HUES6 (cell line): Measurements from ENCODE around the gene GNPTG.

ENCODE experiments used
- H3K27ac ChIP-seq: 2 replicates; pipeline ENCODE4 v1.7.0; 2013; ENCODE audit warnings: low read depth, mild to moderate bottlenecking, low read length, inconsistent platforms
- H3K27me3 ChIP-seq: 2 replicates; pipeline ENCODE4 v1.6.1; 2013; ENCODE audit warnings: low read length; ENCODE audit not compliant: control insufficient read depth, insufficient read depth
- H3K36me3 ChIP-seq: 2 replicates; pipeline ENCODE4 v1.6.1; 2013; ENCODE audit warnings: low read length; ENCODE audit not compliant: control insufficient read depth, insufficient read depth
- H3K4me1 ChIP-seq: 2 replicates; pipeline ENCODE4 v1.6.1; 2013; ENCODE audit warnings: low read length; ENCODE audit not compliant: control insufficient read depth, insufficient read depth
- H3K4me3 ChIP-seq: 2 replicates; pipeline ENCODE4 v1.5.1; 2013; ENCODE audit warnings: low read depth, low read length
- H3K9ac ChIP-seq: one replicate; pipeline ENCODE4 v1.6.1; 2013; ENCODE audit warnings: mild to moderate bottlenecking, low read length
- H3K9me3 ChIP-seq: 2 replicates; pipeline ENCODE4 v1.6.1; 2013; ENCODE audit warnings: low read depth, low read length; ENCODE audit not compliant: control insufficient read depth, insufficient read depth

GNPTG gene

GRCh38 chr16:1312467-1312816 is 39.3 kb upstream of the GNPTG start:
- peaks cover 53% of the 10 kb centered on the region for H3K36me3 ChIP-seq
- H3K27me3 ChIP-seq = no peaks in the 10 kb centered on the region
- H3K9ac ChIP-seq = no peak overlapping the region
- peaks cover 12% of the 10 kb centered on the region for H3K4me1 ChIP-seq
- H3K4me3 ChIP-seq = no peak overlapping the region
- H3K9me3 ChIP-seq = no peaks in the 10 kb centered on the region
- no peak overlapping the region for H3K27ac ChIP-seq

GRCh38 chr16:1312903-1313302 is 38.8 kb upstream of the GNPTG start:
- no peak overlapping the region for H3K4me3 ChIP-seq
- H3K27me3 ChIP-seq = no peaks in the 10 kb centered on the region
- H3K36me3 ChIP-seq = peaks cover 57% of the 10 kb centered on the region
- no peaks in the 10 kb centered on the region for H3K9me3 ChIP-seq
- H3K4me1 ChIP-seq = peaks cover 12% of the 10 kb centered on the region
- H3K9ac ChIP-seq = no peak overlapping the region
- no peak overlapping the region for H3K27ac ChIP-seq

- Histone ChIP-seq H3K9ac (no peak overlapping the region), H3K9me3 (no peaks in the 10 kb centered on the region), H3K27me3 (no peaks in the 10 kb centered on the region), H3K4me3 (no peak overlapping the region), H3K36me3 (peaks cover 67% of the 10 kb centered on the region), H3K4me1 (peaks cover 12% of the 10 kb centered on the region), H3K27ac (no peak overlapping the region)
Measured at GRCh38 chr16:1313721-1314369, 37.9 kb upstream of the GNPTG start.

GRCh38 chr16:1314399-1315068 is 37.2 kb upstream of the GNPTG start:
- H3K4me1 ChIP-seq = peaks cover 12% of the 10 kb centered on the region
- peaks cover 74% of the 10 kb centered on the region for H3K36me3 ChIP-seq
- H3K9me3 ChIP-seq = no peaks in the 10 kb centered on the region
- no peak overlapping the region for H3K27ac ChIP-seq
- no peak overlapping the region for H3K4me3 ChIP-seq
- H3K27me3 ChIP-seq = no peaks in the 10 kb centered on the region
- no peak overlapping the region for H3K9ac ChIP-seq

- Histone ChIP-seq H3K27ac (no peak overlapping the region), H3K36me3 (peaks cover 82% of the 10 kb centered on the region), H3K9me3 (no peaks in the 10 kb centered on the region), H3K27me3 (no peaks in the 10 kb centered on the region), H3K4me3 (no peak overlapping the region), H3K4me1 (peaks cover 12% of the 10 kb centered on the region), H3K9ac (no peak overlapping the region)
Measured at GRCh38 chr16:1315081-1316032, 36.4 kb upstream of the GNPTG start.

GRCh38 chr16:1316033-1316405 is 35.7 kb upstream of the GNPTG start:
- H3K4me3 ChIP-seq = no peak overlapping the region
- H3K4me1 ChIP-seq = peaks cover 8% of the 10 kb centered on the region
- H3K27me3 ChIP-seq = no peaks in the 10 kb centered on the region
- peaks cover 88% of the 10 kb centered on the region for H3K36me3 ChIP-seq
- H3K9ac ChIP-seq = no peak overlapping the region
- H3K9me3 ChIP-seq = no peaks in the 10 kb centered on the region
- no peak overlapping the region for H3K27ac ChIP-seq

- Histone ChIP-seq H3K9me3 (no peaks in the 10 kb centered on the region), H3K4me1 (no peaks in the 10 kb centered on the region), H3K27ac (no peak overlapping the region), H3K27me3 (no peaks in the 10 kb centered on the region), H3K9ac (no peak overlapping the region), H3K36me3 (peaks cover 95% of the 10 kb centered on the region), H3K4me3 (no peak overlapping the region)
Measured at GRCh38 chr16:1317479-1318267, 34.1 kb upstream of the GNPTG start.

- Histone ChIP-seq H3K27ac (no peak overlapping the region), H3K9ac (no peak overlapping the region), H3K4me3 (no peak overlapping the region), H3K9me3 (no peaks in the 10 kb centered on the region), H3K27me3 (no peaks in the 10 kb centered on the region), H3K36me3 (peaks cover 94% of the 10 kb centered on the region), H3K4me1 (no peaks in the 10 kb centered on the region)
Measured at GRCh38 chr16:1318268-1318545, 33.5 kb upstream of the GNPTG start.

GRCh38 chr16:1319041-1319440 is 32.7 kb upstream of the GNPTG start:
- Histone ChIP-seq H3K4me3 (no peak overlapping the region), H3K4me1 (no peaks in the 10 kb centered on the region), H3K9ac (no peak overlapping the region), H3K36me3 (peaks cover 95% of the 10 kb centered on the region), H3K27ac (no peak overlapping the region), H3K9me3 (no peaks in the 10 kb centered on the region), H3K27me3 (no peaks in the 10 kb centered on the region)

DNA sequence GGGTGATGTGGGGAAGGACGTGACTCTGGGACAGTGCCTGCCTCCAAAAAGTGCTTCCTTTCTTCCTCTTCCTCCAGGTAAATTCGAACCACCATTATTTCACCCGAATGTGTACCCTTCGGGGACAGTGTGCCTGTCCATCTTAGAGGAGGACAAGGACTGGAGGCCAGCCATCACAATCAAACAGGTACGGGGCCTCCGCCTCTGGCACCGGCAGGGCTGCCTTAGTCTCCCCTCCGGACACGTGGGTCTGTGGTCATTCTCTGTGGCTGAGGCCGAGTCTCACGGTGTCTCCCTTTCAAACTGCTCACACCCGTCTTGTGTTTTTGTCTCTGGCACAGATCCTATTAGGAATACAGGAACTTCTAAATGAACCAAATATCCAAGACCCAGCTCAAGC is 31.6 kb upstream of the GNPTG start:
- no peak overlapping the region for H3K27ac ChIP-seq
- no peak overlapping the region for H3K4me3 ChIP-seq
- no peaks in the 10 kb centered on the region for H3K9me3 ChIP-seq
- H3K9ac ChIP-seq = no peak overlapping the region
- no peaks in the 10 kb centered on the region for H3K4me1 ChIP-seq
- H3K27me3 ChIP-seq = no peaks in the 10 kb centered on the region
- H3K36me3 ChIP-seq = peaks cover 95% of the 10 kb centered on the region
